ENCODE measurements around the gene STX7. TPM values are rescaled to one million over a fixed set of nuclear protein-coding genes. Genes with fewer than 3 reads are reported as not detected.
"Not testable (repeated sequence)": the region's sequence is repeated elsewhere in the genome, so short reads cannot be mapped to it uniquely, and the experiment has no call there.

STX7 gene
- 24.3 and 24.7 TPM in 2 replicates for total RNA-seq

GRCh38 chr6:132512638-132513632 lies at the start of gene STX7:
Gene STX7, minus strand, starts transcription at chr6:132513116. Its CDS starts 9,586 bp downstream, at chr6:132503530.
- intact Hi-C loops (cut with micrococcal nuclease), result loop anchor here (1.0 to 5.0 kb wide), 9 partner anchors 17 to 1659 kb away; partner anchors contain the start of genes MED23, RPS12, SLC18B1 and SLC2A12

DNA sequence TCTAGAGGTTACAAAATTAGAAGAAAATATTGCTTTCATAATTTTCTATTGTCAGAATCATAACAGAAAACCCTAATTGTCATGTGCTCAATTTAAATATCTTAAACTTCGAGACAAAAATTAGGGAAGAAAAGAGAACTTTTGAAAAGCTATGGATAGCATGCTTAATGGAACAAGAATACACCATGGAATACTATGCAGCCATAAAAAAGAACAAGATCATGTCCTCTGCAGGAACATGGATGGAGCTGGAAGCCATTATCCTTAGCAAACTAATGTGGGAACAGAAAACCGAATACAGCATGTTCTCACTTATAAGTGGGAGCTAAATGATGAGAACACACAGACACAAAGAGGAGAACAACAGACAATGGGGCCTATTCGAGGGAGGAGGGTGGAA lies 47.2 kb upstream of the STX7 start:
- intact Hi-C loops (cut with micrococcal nuclease), result not testable (repeated sequence)

DNA sequence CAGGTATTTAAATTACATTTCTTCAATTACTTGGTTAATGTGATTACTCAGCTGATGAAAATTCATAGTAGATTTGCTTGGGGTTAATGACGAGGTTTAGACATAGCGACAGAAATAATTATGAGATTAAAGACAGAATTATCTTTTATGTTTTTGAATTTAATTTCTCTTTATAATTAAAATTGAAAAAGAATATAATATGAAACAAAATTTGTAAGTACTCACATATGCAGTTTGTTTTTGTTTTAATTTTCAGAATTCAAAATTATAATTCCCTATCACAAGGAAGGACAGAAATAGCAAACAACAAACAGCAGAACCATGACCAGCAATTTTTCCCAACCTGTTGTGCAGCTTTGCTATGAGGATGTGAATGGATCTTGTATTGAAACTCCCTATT lies 39.5 kb upstream of the STX7 start, which contains the start of gene TAAR8:
Gene TAAR8, plus strand, starts transcription at position 301 of the 400 bp plus-strand sequence. Its CDS starts 21 bp downstream, at position 322.
- intact Hi-C loops (cut with micrococcal nuclease), result no loop called here

DNA sequence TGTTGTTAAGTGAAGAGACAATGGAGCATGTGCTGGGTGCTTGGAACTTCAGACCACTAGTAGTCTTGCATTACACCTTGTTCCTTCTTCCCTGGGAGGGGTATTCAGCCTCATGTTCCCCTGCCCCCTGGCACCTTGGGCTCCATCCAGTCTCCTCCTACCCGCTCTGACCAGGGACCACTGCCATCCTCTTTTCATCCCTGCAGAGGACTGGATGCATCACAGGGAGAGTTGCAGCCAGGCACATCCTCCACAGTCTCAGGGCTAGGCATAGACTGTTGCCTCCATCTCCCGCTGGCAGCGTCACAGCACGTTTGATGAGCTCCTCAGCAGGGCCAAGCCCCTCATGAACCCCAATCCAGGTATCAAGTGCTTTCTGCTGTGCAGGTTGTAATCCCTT lies 38.3 kb upstream of the STX7 start:
- intact Hi-C loops (cut with micrococcal nuclease), result no loop called here

GRCh38 chr6:132548746-132549463 lies 36.0 kb upstream of the STX7 start:
- intact Hi-C loops (cut with micrococcal nuclease), result no loop called here

- intact Hi-C loops (cut with micrococcal nuclease), result no loop called here
Measured at GRCh38 chr6:132544826-132545225, 31.9 kb upstream of the STX7 start.

DNA sequence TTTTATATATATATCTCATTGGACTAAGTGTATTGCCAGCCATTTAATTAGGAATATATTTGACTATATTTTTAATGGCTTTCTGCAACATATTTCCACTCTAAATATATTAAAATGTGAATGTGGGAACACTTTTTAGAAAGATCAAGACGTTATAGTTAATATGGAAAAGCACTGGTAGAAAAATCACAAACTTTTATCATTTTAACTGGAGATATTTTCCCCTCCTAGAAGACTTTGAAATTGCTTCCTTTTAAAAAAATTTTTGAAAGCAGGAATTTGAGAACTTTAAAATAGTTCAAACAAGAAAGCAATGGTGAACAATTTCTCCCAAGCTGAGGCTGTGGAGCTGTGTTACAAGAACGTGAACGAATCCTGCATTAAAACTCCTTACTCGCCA lies 25.1 kb upstream of the STX7 start, which contains the start of gene TAAR9:
Gene TAAR9, plus strand, starts transcription at position 301 of the 400 bp plus-strand sequence. Its CDS starts 13 bp downstream, at position 314.
- intact Hi-C loops (cut with micrococcal nuclease), result no loop called here

- intact Hi-C loops (cut with micrococcal nuclease), result no loop called here
Measured at GRCh38 chr6:132537145-132537544, 24.2 kb upstream of the STX7 start.

GRCh38 chr6:132534546-132534945 lies 21.6 kb upstream of the STX7 start:
- intact Hi-C loops (cut with micrococcal nuclease), result not testable (repeated sequence)

GRCh38 chr6:132530293-132530974 lies 17.5 kb upstream of the STX7 start:
- intact Hi-C loops (cut with micrococcal nuclease), result loop anchor here (1.0 to 2.0 kb wide), 12 partner anchors 17 to 1391 kb away; partner anchors contain the start of gene STX7

DNA sequence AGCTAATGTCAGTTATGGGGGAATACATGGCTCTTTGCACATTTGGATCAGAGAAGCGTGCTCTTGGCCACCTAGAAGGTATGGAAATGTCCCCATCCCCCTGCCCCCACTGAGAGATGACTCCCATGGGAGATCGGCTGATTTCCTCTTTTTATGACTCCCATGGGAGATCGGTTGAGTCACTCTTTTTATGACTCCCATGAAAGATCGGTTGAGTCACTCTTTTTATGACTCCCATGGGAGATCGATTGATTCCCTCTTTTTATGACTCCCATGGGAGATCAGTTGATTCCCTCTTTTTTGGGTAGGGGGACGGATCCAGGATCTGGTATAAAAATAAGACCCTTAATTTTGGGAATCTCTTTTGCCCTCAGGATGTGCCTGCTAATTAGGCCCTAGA lies 14.9 kb upstream of the STX7 start:
- intact Hi-C loops (cut with micrococcal nuclease), result no loop called here

- intact Hi-C loops (cut with micrococcal nuclease), result no loop called here
Measured at GRCh38 chr6:132526461-132526860, 13.5 kb upstream of the STX7 start.

- intact Hi-C loops (cut with micrococcal nuclease), result no loop called here
Measured at GRCh38 chr6:132525866-132526265, 12.9 kb upstream of the STX7 start.

DNA sequence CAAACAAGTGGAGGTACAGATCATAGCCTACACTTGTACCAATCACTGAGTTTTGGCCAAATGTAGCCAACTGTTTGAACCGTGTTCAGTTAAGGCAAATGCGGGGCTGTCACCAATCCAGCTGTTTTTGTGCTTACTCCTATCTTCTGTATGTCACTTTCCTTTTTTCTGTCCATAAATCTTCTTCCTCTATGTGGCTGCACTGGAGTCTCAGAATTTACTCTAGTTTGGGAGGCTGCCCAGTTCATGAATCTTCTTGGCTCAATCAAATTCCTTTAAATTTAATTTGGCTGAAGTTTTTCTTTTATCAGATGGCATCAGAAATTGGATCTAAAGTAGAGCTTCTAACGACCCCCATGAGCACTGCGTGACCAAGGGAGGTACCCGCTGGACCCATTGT lies 11.7 kb upstream of the STX7 start:
- intact Hi-C loops (cut with micrococcal nuclease), result no loop called here

- intact Hi-C loops (cut with micrococcal nuclease), result no loop called here
Measured at GRCh38 chr6:132520953-132521352, 8.0 kb upstream of the STX7 start.

DNA sequence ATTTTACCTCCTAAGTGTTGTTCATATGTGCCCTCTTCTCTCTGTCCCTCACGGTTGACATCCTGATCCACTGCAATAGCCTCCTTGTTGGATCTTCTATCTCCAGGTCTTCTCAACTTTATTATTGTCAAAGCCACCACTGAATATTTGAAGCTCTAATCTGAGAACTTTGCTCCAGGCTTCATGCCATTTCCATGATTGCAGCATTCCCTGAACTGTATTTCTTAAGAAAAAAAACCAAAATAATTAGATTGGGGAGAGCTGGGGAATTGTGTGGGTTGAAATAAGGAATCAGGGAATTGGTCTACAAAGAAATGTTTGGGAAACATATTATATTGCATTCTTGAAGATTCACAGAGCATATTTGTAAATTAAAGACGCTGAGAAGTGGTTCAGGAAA lies 2.5 kb upstream of the STX7 start:
- intact Hi-C loops (cut with micrococcal nuclease), result no loop called here

GRCh38 chr6:132513831-132514545 lies 1.1 kb upstream of the STX7 start:
- intact Hi-C loops (cut with micrococcal nuclease), result loop anchor here (1.0 to 5.0 kb wide), 9 partner anchors 16 to 1658 kb away; partner anchors contain the start of genes MED23, RPS12, SLC18B1 and SLC2A12

DNA sequence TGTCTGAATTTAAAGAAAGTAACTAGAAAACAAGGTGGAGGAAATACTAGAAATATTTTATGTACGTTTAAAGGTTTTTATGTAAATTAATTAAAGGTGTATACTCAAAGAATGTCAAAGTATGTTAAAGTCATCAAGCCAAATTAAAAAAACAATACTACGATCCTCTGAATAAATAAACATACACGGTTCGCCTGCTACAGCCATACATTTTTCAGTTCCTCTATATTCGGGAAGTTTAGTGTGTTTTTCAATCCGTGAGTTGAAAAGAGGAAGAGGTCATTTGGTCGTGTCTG lies 626 bp downstream of the STX7 start:
- intact Hi-C loops (cut with micrococcal nuclease), result loop anchor here (2.0 to 5.0 kb wide), 4 partner anchors 251 to 1660 kb away; partner anchors contain the start of genes MED23 and SLC18B1

DNA sequence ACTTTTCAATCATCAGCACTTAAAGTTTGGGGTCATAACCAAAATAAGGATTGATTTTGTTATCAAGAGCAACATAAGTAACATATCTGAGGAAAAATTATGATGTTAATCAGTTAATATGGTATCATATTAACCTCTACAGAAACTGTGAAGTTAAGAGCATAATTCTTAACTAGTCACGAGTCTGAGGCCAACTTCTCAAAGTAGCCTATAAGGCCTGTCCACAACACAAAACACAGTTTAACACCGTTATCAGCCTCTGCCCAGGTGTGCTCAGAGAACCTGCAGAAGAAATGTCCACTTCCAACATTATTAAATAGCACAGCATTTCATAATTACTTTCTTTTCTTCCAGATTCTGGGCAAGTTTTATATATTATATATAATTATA lies 1.1 kb downstream of the STX7 start:
- intact Hi-C loops (cut with micrococcal nuclease), result loop anchor here (2.0 to 5.0 kb wide), 4 partner anchors 251 to 1660 kb away; partner anchors contain the start of genes MED23 and SLC18B1

- intact Hi-C loops (cut with micrococcal nuclease), result loop anchor here (5.0 kb wide), 3 partner anchors 286 to 1661 kb away; partner anchors contain the start of genes MED23 and SLC18B1
Measured at GRCh38 chr6:132511210-132511830, 1.6 kb downstream of the STX7 start.

Data from T-helper 1 cell treated with Interleukin-12 subunit alpha and Interleukin-12 subunit beta and Interleukin-4 antibody, amounts not matched to agents 30 ng/mL and 1 ng/mL, for 36 hours (primary cell).